Caco-2 (cell line): ENCODE measurements around the gene ST6GALNAC2. TPM values are rescaled to one million over a fixed set of nuclear protein-coding genes. Genes with fewer than 3 reads are reported as not detected.

Experiments used
- BruUV-seq: library from RNA; stranded (reverse); fragments of 400-500 nt; replicated peaks from 2 replicates; lab custom pipeline; 2021; lab: Mats Ljungman, UMichigan
- CTCF ChIA-PET: fragments of 300-600 bp; sonication (Branson Sonifier 250); formaldehyde crosslinking; loops from one replicate; lab custom pipeline; 2022; ENCODE audit warnings: antibody characterized with exemption; lab: Charles Lee
- POLR2A ChIA-PET: fragments of 300-600 bp; sonication (Branson Sonifier 250); formaldehyde crosslinking; loops from one replicate; lab custom pipeline; 2022; ENCODE audit warnings: antibody characterized with exemption; lab: Charles Lee
- DNase-seq, 2 experiments: peaks; one replicate each; pipeline versions ENCODE4 v3.0.0 to v3.0.0-alpha.2; 2020 to 2022
- H3K27me3 ChIP-seq: replicated peaks from 2 replicates; pipeline ENCODE4 v1.6.0; 2011; ENCODE audit warnings: low read length; ENCODE audit not compliant: control insufficient read depth, insufficient read depth
- H3K36me3 ChIP-seq: 2 replicates; pipeline ENCODE4 v1.5.1; 2011; ENCODE audit warnings: low read length; ENCODE audit not compliant: control insufficient read depth, insufficient read depth
- H3K4me1 ChIP-seq: fragments of 250-450 bp; sonication (Bioruptor Pico); 2 replicates; pipeline ENCODE4 v1.5.1; 2020; ENCODE audit warnings: mild to moderate bottlenecking
- H3K4me3 ChIP-seq: 2 replicates; pipeline ENCODE4 v1.5.1; 2011; ENCODE audit warnings: low read depth, mild to moderate bottlenecking, control low read depth, low read length
- H3K9me3 ChIP-seq: fragments of 250-450 bp; sonication (Bioruptor Pico); 2 replicates; pipeline ENCODE4 v1.5.1; 2020; ENCODE audit warnings: mild to moderate bottlenecking, moderate library complexity
- H3K27ac Mint-ChIP-seq: one replicate; pipeline ENCODE4 v1.8.0; 2022; ENCODE audit warnings: mixed read lengths; ENCODE audit not compliant: unreplicated experiment
- H3K27me3 Mint-ChIP-seq: one replicate; pipeline ENCODE4 v1.8.0; 2022; ENCODE audit warnings: mixed read lengths; ENCODE audit not compliant: insufficient read depth, unreplicated experiment
- H3K36me3 Mint-ChIP-seq: one replicate; pipeline ENCODE4 v1.8.0; 2022; ENCODE audit warnings: mild to moderate bottlenecking, mixed read lengths; ENCODE audit not compliant: insufficient read depth, unreplicated experiment
- H3K4me1 Mint-ChIP-seq: one replicate; pipeline ENCODE4 v1.8.0; 2022; ENCODE audit warnings: low read depth, mixed read lengths; ENCODE audit not compliant: unreplicated experiment
- H3K4me3 Mint-ChIP-seq: one replicate; pipeline ENCODE4 v1.8.0; 2022; ENCODE audit warnings: mild to moderate bottlenecking, moderate library complexity, mixed read lengths; ENCODE audit not compliant: unreplicated experiment
- H3K9me3 Mint-ChIP-seq: one replicate; pipeline ENCODE4 v1.8.0; 2022; ENCODE audit warnings: mixed read lengths; ENCODE audit not compliant: unreplicated experiment
- intact Hi-C: fragments of 100-400 bp; cut with micrococcal nuclease; formaldehyde crosslinking; loops from one replicate; pipeline ENCODE4 v1.10.0; 2022; ENCODE audit not compliant: unreplicated experiment
- total RNA-seq: library from RNA; stranded (reverse); gene quantifications from 2 replicates; pipeline ENCODE4 v1.2.3, GENCODE V29; 2022
- TF ChIP-seq, protein P1 (sequence below), 2 experiments: fragments of 200-600 bp in 1 of 2; IDR thresholded peaks; 1 replicate in 1 of 2; 2 replicates in 1 of 2; pipeline versions ENCODE4 v1.5.1 to v1.8.0; 2011 to 2022; ENCODE audit warnings: antibody characterized with exemption in 1 of 2, control low read depth in 1 of 2, inconsistent platforms in 1 of 2, low read depth in 1 of 2, low read length in 1 of 2, mild to moderate bottlenecking in 1 of 2, moderate library complexity in 1 of 2; ENCODE audit not compliant: insufficient read depth in 1 of 2, severe bottlenecking in 1 of 2, unreplicated experiment in 1 of 2

Gene ST6GALNAC2
- total RNA-seq, 1 experiment from 2014 or later = 0.77 TPM

- peaks cover 9% of the 10 kb centered on the region for H3K4me1 ChIP-seq
- no peaks in the 10 kb centered on the region for H3K9me3 Mint-ChIP-seq
- no peak overlapping the region for H3K4me3 Mint-ChIP-seq
- no peak for DNase-seq
- H3K9me3 ChIP-seq = no peaks in the 10 kb centered on the region
- H3K4me1 Mint-ChIP-seq = peaks cover 8% of the 10 kb centered on the region
- ChIA-PET POLR2A (interaction anchor here (1.0 kb wide), 1 partner anchor 12 kb away, joined by 3 read pairs; no protein-coding TSS in a partner anchor), CTCF (no interaction called here)
- H3K27me3 Mint-ChIP-seq = no peaks in the 10 kb centered on the region
- H3K36me3 ChIP-seq = no peaks in the 10 kb centered on the region
- TF ChIP-seq, protein P1, sequence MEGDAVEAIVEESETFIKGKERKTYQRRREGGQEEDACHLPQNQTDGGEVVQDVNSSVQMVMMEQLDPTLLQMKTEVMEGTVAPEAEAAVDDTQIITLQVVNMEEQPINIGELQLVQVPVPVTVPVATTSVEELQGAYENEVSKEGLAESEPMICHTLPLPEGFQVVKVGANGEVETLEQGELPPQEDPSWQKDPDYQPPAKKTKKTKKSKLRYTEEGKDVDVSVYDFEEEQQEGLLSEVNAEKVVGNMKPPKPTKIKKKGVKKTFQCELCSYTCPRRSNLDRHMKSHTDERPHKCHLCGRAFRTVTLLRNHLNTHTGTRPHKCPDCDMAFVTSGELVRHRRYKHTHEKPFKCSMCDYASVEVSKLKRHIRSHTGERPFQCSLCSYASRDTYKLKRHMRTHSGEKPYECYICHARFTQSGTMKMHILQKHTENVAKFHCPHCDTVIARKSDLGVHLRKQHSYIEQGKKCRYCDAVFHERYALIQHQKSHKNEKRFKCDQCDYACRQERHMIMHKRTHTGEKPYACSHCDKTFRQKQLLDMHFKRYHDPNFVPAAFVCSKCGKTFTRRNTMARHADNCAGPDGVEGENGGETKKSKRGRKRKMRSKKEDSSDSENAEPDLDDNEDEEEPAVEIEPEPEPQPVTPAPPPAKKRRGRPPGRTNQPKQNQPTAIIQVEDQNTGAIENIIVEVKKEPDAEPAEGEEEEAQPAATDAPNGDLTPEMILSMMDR (IDR thresholded peaks at IDR 0.05; ENCODE audit: insufficient read depth in 1 of 2, low read depth in 1 of 2, low read length in 1 of 2, severe bottlenecking in 1 of 2, unreplicated experiment in 1 of 2) = no peak
- H3K36me3 Mint-ChIP-seq = peaks cover 5% of the 10 kb centered on the region
- no peak overlapping the region for H3K27ac Mint-ChIP-seq
- no peak overlapping the region for H3K4me3 ChIP-seq
- intact Hi-C loops = loop anchor here (5.0 kb wide), 1 partner anchor 37 kb away; no protein-coding TSS in a partner anchor
- no peaks in the 10 kb centered on the region for H3K27me3 ChIP-seq
- no TSS peak for BruUV-seq
Observed at GRCh38 chr17:76544546-76545365, 40.9 kb downstream of the ST6GALNAC2 start.

DNA sequence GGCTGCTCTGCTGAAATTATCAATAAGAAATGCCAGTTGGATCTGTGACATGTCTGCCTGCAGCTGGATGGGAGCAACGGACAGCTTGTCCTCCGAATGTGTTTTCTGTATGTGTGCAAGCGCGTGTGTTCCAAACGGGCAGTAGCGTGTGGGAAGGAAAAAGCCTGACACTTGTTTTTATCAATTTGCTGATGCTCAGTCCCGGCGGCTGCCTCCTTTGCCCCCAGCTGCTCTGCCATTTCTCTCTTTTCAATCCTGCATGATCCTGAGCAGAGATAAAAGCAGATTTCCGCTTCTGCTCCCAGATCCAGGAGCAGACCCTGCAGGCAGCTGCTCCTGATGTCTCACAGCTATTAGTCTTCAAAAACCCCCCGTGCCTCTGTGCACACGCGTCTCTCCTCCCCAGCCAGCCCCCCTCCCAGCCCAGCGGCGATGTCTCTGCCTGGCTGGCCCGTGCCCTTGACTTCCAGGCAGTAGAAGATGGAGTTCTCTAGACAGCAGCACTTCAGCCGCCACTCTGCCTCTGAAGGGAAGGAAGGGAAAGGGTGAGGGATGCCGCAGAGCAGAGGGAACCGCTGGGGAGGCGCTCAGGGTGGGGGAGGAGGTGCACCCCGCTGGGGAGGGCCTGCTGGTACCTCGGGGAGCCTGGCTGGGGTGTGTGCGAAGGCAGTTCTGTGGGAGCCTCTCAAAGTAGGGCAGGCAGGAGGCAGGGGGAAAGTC, 41.7 kb downstream of the ST6GALNAC2 start:
- H3K4me3 ChIP-seq = no peak overlapping the region
- TF ChIP-seq, protein P1 (IDR thresholded peaks at IDR 0.05; ENCODE audit: insufficient read depth in 1 of 2, low read depth in 1 of 2, low read length in 1 of 2, severe bottlenecking in 1 of 2, unreplicated experiment in 1 of 2) = no peak
- intact Hi-C loops = no loop called here
- no TSS peak for BruUV-seq
- no peaks in the 10 kb centered on the region for H3K9me3 ChIP-seq
- Mint-ChIP-seq H3K9me3 (no peaks in the 10 kb centered on the region), H3K27me3 (no peaks in the 10 kb centered on the region), H3K27ac (no peak overlapping the region), H3K4me3 (no peak overlapping the region), H3K4me1 (peaks cover 8% of the 10 kb centered on the region), H3K36me3 (peaks cover 5% of the 10 kb centered on the region)
- no peaks in the 10 kb centered on the region for H3K27me3 ChIP-seq
- H3K4me1 ChIP-seq = peaks cover 9% of the 10 kb centered on the region
- no peaks in the 10 kb centered on the region for H3K36me3 ChIP-seq
- no peak for DNase-seq
- ChIA-PET POLR2A (no interaction called here), CTCF (no interaction called here)

DNA sequence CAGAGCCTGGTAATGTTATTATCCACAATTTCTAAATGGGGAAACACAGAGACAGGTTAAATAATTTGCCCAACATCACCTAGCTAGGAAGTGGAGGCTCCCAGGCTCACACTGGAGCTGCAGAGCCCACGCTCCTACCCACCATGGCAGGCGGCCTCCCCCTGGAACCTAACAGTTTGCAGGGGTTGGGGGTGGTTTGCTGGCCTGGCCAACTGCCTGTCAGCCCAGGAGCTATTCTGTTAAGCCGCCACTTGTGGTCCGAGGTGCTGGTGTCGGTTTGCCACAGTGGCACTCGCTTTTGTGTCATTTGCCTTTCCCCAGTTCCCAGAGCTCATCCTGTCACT, 42.2 kb downstream of the ST6GALNAC2 start:
- ChIA-PET CTCF (no interaction called here), POLR2A (no interaction called here)
- H3K9me3 Mint-ChIP-seq = no peaks in the 10 kb centered on the region
- H3K27me3 Mint-ChIP-seq = no peaks in the 10 kb centered on the region
- Histone ChIP-seq H3K4me3 (no peak overlapping the region), H3K9me3 (no peaks in the 10 kb centered on the region), H3K27me3 (no peaks in the 10 kb centered on the region), H3K36me3 (no peaks in the 10 kb centered on the region), H3K4me1 (peaks cover 9% of the 10 kb centered on the region)
- H3K27ac Mint-ChIP-seq = no peak overlapping the region
- no TSS peak for BruUV-seq
- H3K4me1 Mint-ChIP-seq = peaks cover 8% of the 10 kb centered on the region
- H3K4me3 Mint-ChIP-seq = no peak overlapping the region
- no peak for DNase-seq
- intact Hi-C loops = no loop called here
- peaks cover 5% of the 10 kb centered on the region for H3K36me3 Mint-ChIP-seq
- TF ChIP-seq, protein P1 (IDR thresholded peaks at IDR 0.05; ENCODE audit: insufficient read depth in 1 of 2, low read depth in 1 of 2, low read length in 1 of 2, severe bottlenecking in 1 of 2, unreplicated experiment in 1 of 2) = no peak
